Ovary (tissue), 9 donors: Measurements from ENCODE around the gene APOC4. TPM values are rescaled to one million over a fixed set of nuclear protein-coding genes. Genes with fewer than 3 reads are reported as not detected.

Experiments
- DNase-seq, 5 donors: peaks; one replicate each; pipeline ENCODE4 v3.0.0-alpha.2; 2019 to 2020
- H3K27ac ChIP-seq, 2 donors: fragments of 200-600 bp; one replicate each; pipeline versions ENCODE4 v1.5.1 to v1.8.0; 2019 to 2022
- H3K27me3 ChIP-seq: fragments of 200-600 bp; one replicate; pipeline ENCODE4 v1.8.0; 2022
- H3K36me3 ChIP-seq: fragments of 200-600 bp; sonication (generic); one replicate; pipeline ENCODE4 v1.5.1; 2019
- H3K4me1 ChIP-seq: one replicate; pipeline ENCODE4 v1.8.1; 2013; ENCODE audit warnings: mild to moderate bottlenecking, moderate library complexity; ENCODE audit not compliant: insufficient read depth
- H3K4me3 ChIP-seq: fragments of 200-600 bp; sonication (generic); one replicate; pipeline ENCODE4 v1.5.1; 2017
- H3K9me3 ChIP-seq, 2 donors: fragments of 200-600 bp in 1 of 2; sonication (generic) in 1 of 2; one replicate each; pipeline versions ENCODE4 v1.5.1 to v1.8.1; 2013 to 2019; ENCODE audit warnings: mild to moderate bottlenecking in 1 of 2, moderate library complexity in 1 of 2
- EP300 ChIP-seq: sonication (generic); formaldehyde crosslinking; IDR thresholded peaks from one replicate; pipeline ENCODE4 v1.6.1; 2017; ENCODE audit warnings: antibody characterized with exemption
- POLR2A ChIP-seq: fragments of 450-650 bp; IDR thresholded peaks from one replicate; pipeline ENCODE4 v1.6.1; 2017; ENCODE audit warnings: antibody characterized with exemption, mild to moderate bottlenecking, moderate library complexity
- WGBS, 3 donors: extraction: QIAGEN DNeasy Blood & Tissue Kit in 1 of 3; methylation state at CpG; one replicate each; pipeline versions ENCODE4 v1.1.5 to v1.1.7; 2013 to 2017; 5-methylcytosine and 5-hydroxymethylcytosine counted together
- intact Hi-C, 4 donors: fragments of 100-400 bp; cut with DNase I; formaldehyde crosslinking; loops; one replicate each; pipeline versions ENCODE4 v1.11.0 to v1.15.1; 2022 to 2023
- polyA plus RNA-seq, 2 donors: library from polyadenylated mRNA; stranded (reverse); fragments of 200-250 nt in 1 of 2; fragments of 350-450 nt in 1 of 2; fragmentation: Illumina TruSeq in 1 of 2; extraction: RNeasy Lipid Tissue Mini Kit (QIAGEN cat#74804) in 1 of 2; gene quantifications; one replicate each; pipeline ENCODE4 v1.2.3, GENCODE V29; 2013 to 2014
- total RNA-seq, 7 donors: library from RNA; depleted of rRNA in 2 of 7; stranded (reverse); fragments of >200 nt in 2 of 7; fragmentation: NEBNext Ultra II Directional in 3 of 7; extraction: Animal tissue kit (Norgen Biotek cat#: 25700) in 3 of 7; gene quantifications; one replicate each; pipeline versions ENCODE4 v1.1.0 to v1.2.4, GENCODE V29; 2016 to 2023
- TF ChIP-seq, protein P1 (sequence below), 3 donors: fragments of 450-650 bp in 2 of 3; fragments of 200-600 bp in 1 of 3; IDR thresholded peaks; one replicate each; pipeline versions ENCODE4 v1.5.1 to v1.8.0; 2016 to 2022; ENCODE audit warnings: antibody characterized with exemption in 3 of 3, mild to moderate bottlenecking in 1 of 3
- donor health status: DM: no; HTN: no; CAD: no; lungs with moderate emphysema.
- donor health status: DM: no; HTN: no; CAD: no.
- donor health status: Bipolar disorder and iron deficiency.
- donor health status: DM: yes; HTN: yes; CAD: no.
- donor health status: DM: no; HTN: no; CAD: no.
- donor health status: DM: yes; HTN: yes; CAD: no.

Gene APOC4
- total and polyA plus RNA-seq, 9 donors, result 0.57 TPM; not detected in 8

DNA sequence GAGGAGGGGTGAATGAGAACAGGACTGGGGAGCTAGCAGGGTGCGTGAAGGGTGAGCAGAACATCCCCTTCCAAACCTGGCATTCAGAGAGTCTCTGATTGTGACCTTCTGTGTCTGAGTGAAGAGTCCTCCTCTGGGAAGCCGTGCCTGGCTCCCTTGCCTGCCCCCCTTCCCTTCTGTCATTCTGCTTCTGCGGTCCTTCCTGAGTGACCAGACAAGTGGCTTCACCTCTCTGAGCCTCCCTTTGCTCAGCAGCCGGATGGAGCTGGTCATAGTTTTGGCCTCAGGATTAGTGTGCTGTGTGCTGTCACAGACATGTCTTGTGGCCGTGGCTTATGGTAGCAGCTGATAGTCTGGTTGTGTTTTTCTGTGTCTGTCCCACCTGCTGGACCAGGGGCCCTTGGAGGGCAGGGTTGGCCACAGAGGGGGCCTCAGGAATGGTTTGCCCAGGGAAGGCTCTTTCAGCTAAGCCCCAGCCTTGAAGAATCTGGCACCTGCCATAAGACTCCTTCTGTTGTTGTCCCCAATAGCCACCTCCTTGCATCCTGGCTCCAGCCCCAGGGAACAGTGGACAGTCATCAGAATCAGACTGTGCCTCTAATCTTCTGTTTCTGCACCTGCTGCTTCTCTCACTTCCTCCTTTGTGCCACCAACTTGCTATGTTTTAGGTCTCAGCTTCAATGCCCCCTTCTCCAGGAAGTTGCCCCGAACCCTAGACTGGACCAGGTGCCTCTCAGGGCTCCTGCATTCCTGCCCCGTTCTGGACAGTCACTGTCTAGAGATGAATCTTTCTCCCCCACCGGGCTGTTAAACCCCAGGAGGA, 19.1 kb downstream of the APOC4 start:
- WGBS, 3 donors, result 76 to 77% (median 76%) methylated on average over 8 of the region's 8 CpGs
- intact Hi-C loops, result no loop called here
- no peaks in the 10 kb centered on the region for H3K36me3 ChIP-seq

DNA sequence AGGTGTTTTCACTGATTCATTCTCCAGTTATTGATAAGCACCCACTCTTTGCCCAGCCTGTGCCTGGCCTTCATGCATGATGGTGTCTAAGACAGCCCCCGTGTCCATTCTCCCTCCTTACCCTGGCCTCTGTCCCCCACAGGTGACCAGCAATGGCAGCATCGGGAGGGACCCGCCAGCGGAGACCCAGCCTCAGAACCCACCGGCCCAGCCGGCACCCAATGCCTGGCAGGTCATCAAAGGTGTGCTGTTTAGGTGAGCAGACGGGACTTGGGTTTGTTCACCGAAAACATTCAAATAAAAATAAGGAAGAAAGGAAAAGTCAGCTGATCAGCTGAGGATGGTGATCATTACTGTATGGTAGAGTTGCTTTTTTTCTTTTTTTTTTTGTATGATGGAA, 19.8 kb downstream of the APOC4 start:
- H3K4me3 ChIP-seq, result no peak overlapping the region
- no peaks in the 10 kb centered on the region for H3K9me3 ChIP-seq
- peaks cover 3% of the 10 kb centered on the region for H3K4me1 ChIP-seq
- H3K27me3 ChIP-seq, result no peaks in the 10 kb centered on the region
- no peak overlapping the region for H3K27ac ChIP-seq
- intact Hi-C loops, result no loop called here
- TF ChIP-seq POLR2A, result no peak
- TF ChIP-seq EP300, result no peak
- TF ChIP-seq, protein P1, sequence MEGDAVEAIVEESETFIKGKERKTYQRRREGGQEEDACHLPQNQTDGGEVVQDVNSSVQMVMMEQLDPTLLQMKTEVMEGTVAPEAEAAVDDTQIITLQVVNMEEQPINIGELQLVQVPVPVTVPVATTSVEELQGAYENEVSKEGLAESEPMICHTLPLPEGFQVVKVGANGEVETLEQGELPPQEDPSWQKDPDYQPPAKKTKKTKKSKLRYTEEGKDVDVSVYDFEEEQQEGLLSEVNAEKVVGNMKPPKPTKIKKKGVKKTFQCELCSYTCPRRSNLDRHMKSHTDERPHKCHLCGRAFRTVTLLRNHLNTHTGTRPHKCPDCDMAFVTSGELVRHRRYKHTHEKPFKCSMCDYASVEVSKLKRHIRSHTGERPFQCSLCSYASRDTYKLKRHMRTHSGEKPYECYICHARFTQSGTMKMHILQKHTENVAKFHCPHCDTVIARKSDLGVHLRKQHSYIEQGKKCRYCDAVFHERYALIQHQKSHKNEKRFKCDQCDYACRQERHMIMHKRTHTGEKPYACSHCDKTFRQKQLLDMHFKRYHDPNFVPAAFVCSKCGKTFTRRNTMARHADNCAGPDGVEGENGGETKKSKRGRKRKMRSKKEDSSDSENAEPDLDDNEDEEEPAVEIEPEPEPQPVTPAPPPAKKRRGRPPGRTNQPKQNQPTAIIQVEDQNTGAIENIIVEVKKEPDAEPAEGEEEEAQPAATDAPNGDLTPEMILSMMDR (IDR thresholded peaks at IDR 0.05), result no peak
- whole genome bisulfite sequencing, 3 donors, result 83 to 85% (median 84%) methylated on average over 8 of the region's 8 CpGs
- no peaks in the 10 kb centered on the region for H3K36me3 ChIP-seq
- DNase-seq, result no peak

More for the DNA sequence above, 19.1 kb downstream of the APOC4 start:
- DNase-seq, result no peak
- Histone ChIP-seq H3K4me1 (peaks cover 8% of the 10 kb centered on the region), H3K9me3 (no peaks in the 10 kb centered on the region), H3K27ac (no peak overlapping the region), H3K4me3 (no peak overlapping the region), H3K27me3 (no peaks in the 10 kb centered on the region)
- no peak for TF ChIP-seq POLR2A
- TF ChIP-seq, protein P1 (IDR thresholded peaks at IDR 0.05), result no peak

DNA sequence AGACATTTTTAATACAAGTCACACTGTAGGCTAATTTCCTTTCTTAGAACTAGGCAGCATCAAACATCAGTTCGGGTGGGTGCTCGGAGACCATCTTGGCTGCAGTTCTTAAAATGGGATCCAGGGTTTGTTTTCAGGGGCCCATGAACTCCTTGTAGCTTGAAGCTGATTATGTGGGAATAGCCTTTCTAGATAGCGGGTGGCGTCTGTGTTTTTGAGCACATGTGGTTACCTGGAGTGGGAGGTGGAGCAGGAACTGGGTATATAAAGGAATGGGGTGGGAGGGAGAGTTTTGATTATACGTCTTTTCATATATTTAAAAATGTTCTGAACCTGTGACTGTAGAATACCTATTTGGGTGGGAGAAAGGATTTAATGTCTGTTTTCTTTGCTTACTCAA, 26.1 kb downstream of the APOC4 start:
- H3K4me1 ChIP-seq, result no peaks in the 10 kb centered on the region
- H3K9me3 ChIP-seq, result no peaks in the 10 kb centered on the region
- WGBS, 3 donors, result 85 to 88% (median 87%) methylated on average over 5 of the region's 5 CpGs
- TF ChIP-seq, protein P1 (IDR thresholded peaks at IDR 0.05), result no peak
- TF ChIP-seq EP300, result no peak
- no peak overlapping the region for H3K27ac ChIP-seq
- H3K36me3 ChIP-seq, result no peaks in the 10 kb centered on the region
- intact Hi-C loops, result no loop called here
- H3K4me3 ChIP-seq, result no peak overlapping the region
- H3K27me3 ChIP-seq, result no peaks in the 10 kb centered on the region
- DNase-seq, result no peak

DNA sequence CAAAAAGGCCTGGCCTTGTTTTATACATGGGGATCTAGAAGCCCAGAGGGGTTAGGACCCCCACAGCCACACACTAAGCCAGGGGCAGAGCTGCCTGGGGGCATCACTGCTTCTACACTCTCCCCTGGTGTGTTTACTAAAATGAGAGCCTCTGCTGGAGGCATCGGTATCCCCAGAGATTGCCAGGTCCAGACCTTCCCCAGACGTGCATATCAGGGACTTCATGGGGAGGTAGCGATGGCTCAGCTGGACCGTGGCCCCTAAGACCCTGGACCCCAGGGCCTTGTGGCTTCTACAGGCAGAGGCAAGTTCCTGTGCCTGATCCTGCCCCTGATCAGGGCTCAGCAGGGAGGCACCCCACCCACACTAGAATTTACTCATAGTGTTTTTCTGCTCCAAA, 26.6 kb downstream of the APOC4 start:
- Histone ChIP-seq H3K4me1 (no peaks in the 10 kb centered on the region), H3K27ac (no peak overlapping the region), H3K27me3 (no peaks in the 10 kb centered on the region), H3K4me3 (no peak overlapping the region), H3K9me3 (no peaks in the 10 kb centered on the region), H3K36me3 (no peaks in the 10 kb centered on the region)
- no peak for TF ChIP-seq POLR2A
- TF ChIP-seq EP300, result no peak
- TF ChIP-seq, protein P1 (IDR thresholded peaks at IDR 0.05), result no peak
- no peak for DNase-seq
- intact Hi-C loops, result no loop called here
- 81 to 87% (median 86%) methylated on average over 4 of the region's 4 CpGs for WGBS, 3 donors
